Tibial nerve (tissue), 4 donors: ENCODE data around the gene FLRT2. TPM values are rescaled to one million over a fixed set of nuclear protein-coding genes. Genes with fewer than 3 reads are reported as not detected.

Experiments used
- DNase-seq, 2 donors: peaks; one replicate each; pipeline ENCODE4 v3.0.0-alpha.2; 2019; ENCODE audit warnings: low spot score in 2 of 2
- H3K27ac ChIP-seq, 4 donors: fragments of 200-600 bp; sonication (generic) in 3 of 4; one replicate each; pipeline ENCODE4 v1.5.1; 2017 to 2019; ENCODE audit warnings: mild to moderate bottlenecking in 1 of 4
- H3K27me3 ChIP-seq, 2 donors: fragments of 200-600 bp; sonication (generic) in 1 of 2; one replicate each; pipeline versions ENCODE4 v1.5.1 to v1.6.0; 2017 to 2019
- H3K36me3 ChIP-seq, 3 donors: fragments of 200-600 bp; sonication (generic); one replicate each; pipeline ENCODE4 v1.5.1; 2018 to 2019
- H3K4me1 ChIP-seq, 4 donors: fragments of 200-600 bp; sonication (generic) in 3 of 4; one replicate each; pipeline ENCODE4 v1.5.1; 2017 to 2019
- H3K4me3 ChIP-seq, 4 donors: fragments of 200-600 bp; sonication (generic) in 3 of 4; one replicate each; pipeline ENCODE4 v1.5.1; 2017 to 2019; ENCODE audit warnings: mild to moderate bottlenecking in 1 of 4, moderate library complexity in 1 of 4
- H3K9me3 ChIP-seq, 4 donors: fragments of 200-600 bp; sonication (generic) in 3 of 4; one replicate each; pipeline ENCODE4 v1.5.1; 2017 to 2019
- CTCF ChIP-seq, 5 experiments: fragments of 200-600 bp in 3 of 5; fragments of 450-650 bp in 2 of 5; sonication (generic) in 3 of 5; IDR thresholded peaks; one replicate each; pipeline ENCODE4 v1.5.1; 2016 to 2019; ENCODE audit warnings: antibody characterized with exemption in 5 of 5, mild to moderate bottlenecking in 3 of 5, moderate library complexity in 2 of 5
- EP300 ChIP-seq, 2 donors: sonication (generic); formaldehyde crosslinking; IDR thresholded peaks; one replicate each; pipeline ENCODE4 v1.6.1; 2017; ENCODE audit warnings: antibody characterized with exemption in 2 of 2, mild to moderate bottlenecking in 1 of 2
- POLR2A ChIP-seq, 2 donors: fragments of 450-650 bp; IDR thresholded peaks; one replicate each; pipeline ENCODE4 v1.6.1; 2017; ENCODE audit warnings: antibody characterized with exemption in 2 of 2, mild to moderate bottlenecking in 2 of 2, moderate library complexity in 2 of 2
- WGBS, 2 donors: methylation state at CpG; one replicate each; pipeline ENCODE4 v1.1.5; 2018; 5-methylcytosine and 5-hydroxymethylcytosine counted together
- total RNA-seq, 4 donors: library from RNA; depleted of rRNA; stranded (reverse); fragments of >200 nt; gene quantifications; one replicate each; pipeline ENCODE4 v1.1.0, GENCODE V29; 2016

The FLRT2 gene
- total RNA-seq, 4 donors from 2014 or later = 26.4 to 109 (median 71.6) TPM

- Histone ChIP-seq H3K4me1 (peaks cover 0 to 30% (median 0%) of the 10 kb centered on the region in 4 donors), H3K4me3 (no peak overlapping the region), H3K9me3 (no peaks in the 10 kb centered on the region), H3K36me3 (peaks cover 0 to 15% (median 0%) of the 10 kb centered on the region in 3 donors), H3K27me3 (no peaks in the 10 kb centered on the region), H3K27ac (no peak overlapping the region)
- 78 to 83% methylated on average over 2 of the region's 2 CpGs for WGBS, 2 donors
- DNase-seq = no peak
- TF ChIP-seq POLR2A (IDR thresholded peaks at IDR 0.05) (no peak), CTCF (IDR thresholded peaks at IDR 0.05) (no peak), EP300 (IDR thresholded peaks at IDR 0.05) (no peak)
Observed at GRCh38 chr14:85616886-85617285, 86.9 kb downstream of the FLRT2 start.

GRCh38 chr14:85617791-85618190, 87.8 kb downstream of the FLRT2 start:
- H3K4me1 ChIP-seq = peaks cover 0 to 30% (median 0%) of the 10 kb centered on the region in 4 donors
- H3K4me3 ChIP-seq = no peak overlapping the region
- H3K36me3 ChIP-seq = peaks cover 0 to 24% (median 0%) of the 10 kb centered on the region in 3 donors
- DNase-seq = no peak
- no peaks in the 10 kb centered on the region for H3K9me3 ChIP-seq
- 61% methylated on average over 2 of the region's 2 CpGs for WGBS, 2 donors
- no peak for TF ChIP-seq CTCF (IDR thresholded peaks at IDR 0.05)
- no peak overlapping the region for H3K27ac ChIP-seq
- H3K27me3 ChIP-seq = no peaks in the 10 kb centered on the region

- DNase-seq = no peak
- Histone ChIP-seq H3K27me3 (no peaks in the 10 kb centered on the region), H3K36me3 (peaks cover 0 to 30% (median 0%) of the 10 kb centered on the region in 3 donors), H3K4me3 (no peak overlapping the region), H3K9me3 (no peaks in the 10 kb centered on the region), H3K27ac (no peak overlapping the region), H3K4me1 (peaks cover 0 to 30% (median 0%) of the 10 kb centered on the region in 4 donors)
- 86 to 87% methylated on average over 4 of the region's 4 CpGs for WGBS, 2 donors
- TF ChIP-seq POLR2A (IDR thresholded peaks at IDR 0.05) = no peak
- TF ChIP-seq CTCF (IDR thresholded peaks at IDR 0.05) = no peak
- no peak for TF ChIP-seq EP300 (IDR thresholded peaks at IDR 0.05)
Observed at GRCh38 chr14:85618390-85618789, 88.4 kb downstream of the FLRT2 start.

- Histone ChIP-seq H3K4me3 (no peak overlapping the region), H3K27ac (no peak overlapping the region), H3K27me3 (no peaks in the 10 kb centered on the region), H3K9me3 (no peaks in the 10 kb centered on the region), H3K36me3 (peaks cover 0 to 31% (median 0%) of the 10 kb centered on the region in 3 donors), H3K4me1 (peaks cover 0 to 30% (median 0%) of the 10 kb centered on the region in 4 donors)
- TF ChIP-seq EP300 (IDR thresholded peaks at IDR 0.05) (no peak), POLR2A (IDR thresholded peaks at IDR 0.05) (no peak), CTCF (IDR thresholded peaks at IDR 0.05) (no peak)
- WGBS, 2 donors = 89 to 90% methylated on average over 3 of the region's 3 CpGs
- no peak for DNase-seq
Observed at GRCh38 chr14:85618978-85619377, 89.0 kb downstream of the FLRT2 start.

GRCh38 chr14:85619851-85620250, 89.9 kb downstream of the FLRT2 start:
- TF ChIP-seq CTCF (IDR thresholded peaks at IDR 0.05) (no peak), POLR2A (IDR thresholded peaks at IDR 0.05) (no peak), EP300 (IDR thresholded peaks at IDR 0.05) (no peak)
- H3K4me3 ChIP-seq = no peak overlapping the region

More at GRCh38 chr14:85619851-85620250, 89.9 kb downstream of the FLRT2 start:
- Histone ChIP-seq H3K9me3 (no peaks in the 10 kb centered on the region), H3K27ac (no peak overlapping the region), H3K27me3 (no peaks in the 10 kb centered on the region), H3K36me3 (peaks cover 0 to 31% (median 0%) of the 10 kb centered on the region in 3 donors), H3K4me1 (peaks cover 0 to 23% (median 0%) of the 10 kb centered on the region in 4 donors)
- DNase-seq = no peak
- WGBS, 2 donors = 51 to 53% methylated on average over 6 of the region's 6 CpGs
